ENCODE data around the gene PEPD.

DNA sequence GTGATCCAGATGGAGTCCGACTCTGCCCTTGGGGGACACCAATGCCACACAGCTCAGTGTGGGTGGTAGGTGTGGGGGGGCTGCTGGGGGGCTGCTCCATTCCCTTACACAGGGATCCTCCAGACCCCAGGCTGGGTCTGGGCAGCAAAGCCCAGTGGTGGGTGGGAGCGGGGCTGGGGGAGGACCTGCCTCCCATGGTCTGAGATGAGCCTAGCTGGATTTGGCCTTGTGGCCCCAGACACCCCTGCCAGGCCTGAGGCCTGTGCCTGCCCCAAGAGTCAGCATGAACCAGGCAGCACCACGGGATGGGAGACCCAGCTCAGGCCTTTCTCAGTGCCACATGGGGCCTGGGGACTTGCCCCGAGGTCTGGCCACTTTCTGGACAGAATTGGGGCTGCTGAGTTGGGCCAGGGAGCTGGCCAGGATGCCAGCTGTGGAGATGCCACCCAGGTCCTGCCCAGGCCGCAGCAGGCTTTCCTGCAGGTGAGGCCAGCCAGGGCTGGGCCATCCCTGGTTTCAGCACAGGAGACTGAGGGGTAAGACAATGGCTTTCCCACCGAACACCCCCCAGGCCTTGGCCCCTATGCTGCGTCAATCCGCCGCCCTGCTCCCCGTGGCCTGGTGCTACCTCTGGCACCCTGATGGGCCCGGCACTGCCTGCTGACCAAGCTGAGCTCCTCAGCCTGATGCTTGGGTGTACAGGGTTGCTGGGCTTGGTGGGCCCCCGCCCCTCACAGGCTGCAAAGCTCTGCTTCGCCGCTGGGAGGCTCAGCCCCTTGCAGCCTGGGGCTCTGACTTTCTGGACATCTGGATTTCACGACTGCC is 123.8 kb downstream of the PEPD start:
- TF ChIP-seq, protein P1, sequence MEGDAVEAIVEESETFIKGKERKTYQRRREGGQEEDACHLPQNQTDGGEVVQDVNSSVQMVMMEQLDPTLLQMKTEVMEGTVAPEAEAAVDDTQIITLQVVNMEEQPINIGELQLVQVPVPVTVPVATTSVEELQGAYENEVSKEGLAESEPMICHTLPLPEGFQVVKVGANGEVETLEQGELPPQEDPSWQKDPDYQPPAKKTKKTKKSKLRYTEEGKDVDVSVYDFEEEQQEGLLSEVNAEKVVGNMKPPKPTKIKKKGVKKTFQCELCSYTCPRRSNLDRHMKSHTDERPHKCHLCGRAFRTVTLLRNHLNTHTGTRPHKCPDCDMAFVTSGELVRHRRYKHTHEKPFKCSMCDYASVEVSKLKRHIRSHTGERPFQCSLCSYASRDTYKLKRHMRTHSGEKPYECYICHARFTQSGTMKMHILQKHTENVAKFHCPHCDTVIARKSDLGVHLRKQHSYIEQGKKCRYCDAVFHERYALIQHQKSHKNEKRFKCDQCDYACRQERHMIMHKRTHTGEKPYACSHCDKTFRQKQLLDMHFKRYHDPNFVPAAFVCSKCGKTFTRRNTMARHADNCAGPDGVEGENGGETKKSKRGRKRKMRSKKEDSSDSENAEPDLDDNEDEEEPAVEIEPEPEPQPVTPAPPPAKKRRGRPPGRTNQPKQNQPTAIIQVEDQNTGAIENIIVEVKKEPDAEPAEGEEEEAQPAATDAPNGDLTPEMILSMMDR (IDR thresholded peaks at IDR 0.05 in 4 of 5, conservative IDR thresholded peaks at IDR 0.05 in 1 of 5) = no peak
- no peak for TF ChIP-seq POLR2A (IDR thresholded peaks at IDR 0.05)
